Left colon (tissue), 2 donors: ENCODE data around the gene EPHA4. TPM values are rescaled to one million over a fixed set of nuclear protein-coding genes. Genes with fewer than 3 reads are reported as not detected.
"Not testable (repeated sequence)": the region's sequence is repeated elsewhere in the genome, so short reads cannot be mapped to it uniquely, and the experiment has no call there.

Source experiments
- ATAC-seq: fragments of 200-7000 bp; cut with Tn5 transposase; one replicate; pipeline ENCODE4 v1.9.1; 2020; ENCODE audit warnings: mild to moderate bottlenecking, moderate library complexity
- DNase-seq, 2 donors: peaks; one replicate each; pipeline ENCODE4 v3.0.0-alpha.2; 2020
- intact Hi-C, 2 donors: fragments of 100-400 bp; cut with DNase I in 1 of 2; cut with micrococcal nuclease in 1 of 2; formaldehyde crosslinking; loops; one replicate each; pipeline versions ENCODE4 v1.11.2 to v1.14.0; 2022; cut with DNase I, micrococcal nuclease
- total RNA-seq, 2 donors: library from RNA; stranded (reverse); fragmentation: NEBNext Ultra II Directional; extraction: Animal tissue kit (Norgen Biotek cat#: 25700); gene quantifications; one replicate each; pipeline ENCODE4 v1.2.1, GENCODE V29; 2021
- donor health status: DM: no; HTN: no; CAD: no.
- donor health status: DM: yes; HTN: yes; CAD: no.

The EPHA4 gene
- total RNA-seq, 2 donors from 2014 or later: 16.5 to 21.2 TPM

- ATAC-seq: peak; percentile 61
- intact Hi-C loops: no loop called here
- DNase-seq: no peak
Observed at GRCh38 chr2:221518201-221518934, 53.7 kb downstream of the EPHA4 start.

DNA sequence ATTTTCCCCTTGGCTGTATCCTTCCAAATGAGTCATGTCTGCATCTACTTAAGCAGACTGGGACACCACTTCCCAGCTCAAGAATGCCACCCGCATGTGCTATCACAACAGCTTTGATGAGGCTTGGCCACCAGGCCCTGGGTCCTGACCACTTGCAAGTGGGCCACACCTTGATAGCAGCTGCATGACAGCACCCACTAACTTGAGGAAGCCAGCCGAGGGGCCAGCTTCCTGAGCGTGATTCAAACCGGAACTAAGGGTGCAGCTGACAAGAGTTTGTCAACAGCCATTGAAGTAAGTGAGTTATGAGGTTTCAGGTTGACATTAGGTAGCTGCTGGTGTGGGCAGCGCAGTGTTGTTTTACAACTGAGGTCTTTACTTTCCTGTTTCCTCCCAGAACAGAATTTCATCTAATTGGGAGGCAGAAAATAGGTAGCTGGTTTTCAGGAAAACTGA is 54.4 kb downstream of the EPHA4 start:
- intact Hi-C loops: no loop called here
- ATAC-seq: peak; percentile 81
- DNase-seq: peak; percentile 66 to 77

DNA sequence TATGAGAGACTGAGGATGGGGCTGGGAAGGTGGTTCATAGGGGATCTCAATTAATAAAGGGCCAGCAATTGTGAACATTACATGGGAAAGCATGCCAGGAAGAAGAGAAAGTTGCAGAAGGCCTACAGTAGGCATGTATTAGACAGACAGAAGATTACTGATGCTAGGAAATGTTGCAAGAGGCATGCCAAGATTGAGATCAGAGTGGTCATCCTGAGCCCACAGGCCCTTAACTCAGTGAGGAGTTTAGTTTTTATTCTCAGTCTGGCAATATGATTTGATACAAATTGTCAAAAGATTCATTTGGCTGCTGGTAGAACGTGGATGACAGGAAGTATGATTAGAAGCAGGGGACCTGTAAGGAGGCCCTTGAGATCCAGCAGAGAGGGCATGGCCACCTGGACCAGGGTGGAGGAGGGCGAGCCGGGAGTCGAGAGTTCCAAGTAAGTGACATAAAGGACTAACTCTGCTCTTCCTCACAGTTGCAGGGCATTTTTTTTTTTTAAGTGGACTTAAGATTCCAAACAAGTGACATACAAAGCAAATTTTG is 54.9 kb downstream of the EPHA4 start:
- intact Hi-C loops: no loop called here
- no peak for ATAC-seq
- DNase-seq: no peak

DNA sequence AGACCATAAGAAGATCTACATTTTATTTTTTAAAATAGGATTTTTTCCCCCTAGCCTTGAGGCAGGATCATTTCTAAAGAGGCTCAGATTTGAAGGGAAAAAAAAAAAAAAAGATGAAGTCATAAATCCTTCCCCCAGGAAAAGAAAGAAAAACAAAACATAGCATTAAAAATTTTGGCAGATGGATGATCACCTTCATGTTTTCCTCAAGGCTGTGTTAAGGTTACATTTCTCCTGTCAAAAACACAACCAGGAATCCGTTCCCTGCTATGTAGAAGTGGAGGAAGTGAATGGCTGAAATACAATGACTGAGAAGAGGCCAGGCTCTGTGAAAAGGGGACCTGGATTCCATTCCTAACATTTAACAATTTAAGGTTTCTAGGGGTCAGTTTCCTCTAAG is 56.2 kb downstream of the EPHA4 start:
- ATAC-seq (no peak), DNase-seq (no peak)
- intact Hi-C loops: no loop called here

- DNase-seq (no peak), ATAC-seq (no peak)
- intact Hi-C loops: no loop called here
Observed at GRCh38 chr2:221514305-221515040, 57.6 kb downstream of the EPHA4 start.

DNA sequence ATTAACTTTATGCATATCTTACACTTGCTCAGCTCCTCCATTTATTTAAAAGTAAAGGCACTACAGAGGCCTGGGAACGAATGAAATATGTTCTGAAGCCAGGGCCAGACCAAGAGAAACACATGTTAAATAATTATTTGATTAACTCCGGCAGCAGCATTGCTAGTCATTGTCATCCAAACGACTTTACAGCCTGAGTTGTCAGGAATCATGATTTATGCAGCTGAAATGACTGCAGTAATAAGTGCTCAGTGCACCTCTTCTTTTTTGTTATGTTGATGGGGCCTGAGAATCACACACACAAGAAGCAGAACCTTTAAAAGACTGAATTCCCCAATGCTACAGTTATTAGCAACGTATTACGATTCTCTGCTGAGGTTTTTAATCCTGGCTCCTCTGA is 58.9 kb downstream of the EPHA4 start:
- intact Hi-C loops: no loop called here
- DNase-seq: no peak
- ATAC-seq: no peak

- ATAC-seq, DNase-seq, intact Hi-C loops: not testable (repeated sequence)
Observed at GRCh38 chr2:221511325-221511724, 60.8 kb downstream of the EPHA4 start.

DNA sequence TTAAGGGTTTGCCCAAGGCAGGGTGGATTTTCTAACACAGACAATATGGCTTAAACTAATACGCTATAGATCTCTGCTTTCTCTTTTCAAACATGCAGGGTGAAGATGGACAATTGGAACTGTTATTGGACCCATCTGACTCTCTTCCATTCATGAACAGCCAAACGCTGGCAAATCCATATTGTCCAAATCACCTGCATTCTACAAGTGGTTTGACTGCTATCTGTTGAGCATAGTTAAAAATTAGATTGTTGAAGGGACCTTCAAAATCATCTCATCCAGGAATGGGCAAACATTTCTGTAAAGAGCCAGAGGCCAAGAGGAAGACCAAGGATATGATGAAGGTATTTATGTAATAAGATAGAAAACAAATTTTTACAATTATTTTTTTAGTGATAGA is 65.6 kb downstream of the EPHA4 start:
- no peak for ATAC-seq
- no peak for DNase-seq
- intact Hi-C loops: no loop called here

GRCh38 chr2:221505605-221506004 is 66.5 kb downstream of the EPHA4 start:
- DNase-seq: no peak
- intact Hi-C loops: no loop called here
- no peak for ATAC-seq

- no peak for ATAC-seq
- intact Hi-C loops: no loop called here
- no peak for DNase-seq
Observed at GRCh38 chr2:221504905-221505304, 67.2 kb downstream of the EPHA4 start.

DNA sequence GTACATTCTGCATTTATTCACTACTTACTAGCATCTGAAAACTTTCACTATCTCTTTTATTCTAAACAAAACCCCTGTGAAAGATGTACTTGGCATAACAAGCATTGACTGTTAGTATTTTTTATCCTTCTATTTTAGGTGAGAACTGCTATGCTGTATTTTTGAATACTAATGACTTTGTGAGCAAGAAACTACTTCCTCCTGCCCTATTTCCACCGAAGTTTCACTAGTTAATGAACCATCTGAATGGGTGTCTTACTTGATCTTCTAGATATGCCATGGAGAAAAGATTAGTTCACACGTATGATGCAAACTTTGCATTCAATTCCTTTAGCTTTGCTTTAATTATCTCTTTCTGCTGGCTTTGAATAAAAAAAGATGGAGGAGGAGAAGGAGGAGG is 68.1 kb downstream of the EPHA4 start:
- ATAC-seq (no peak), DNase-seq (no peak)
- intact Hi-C loops: no loop called here

DNA sequence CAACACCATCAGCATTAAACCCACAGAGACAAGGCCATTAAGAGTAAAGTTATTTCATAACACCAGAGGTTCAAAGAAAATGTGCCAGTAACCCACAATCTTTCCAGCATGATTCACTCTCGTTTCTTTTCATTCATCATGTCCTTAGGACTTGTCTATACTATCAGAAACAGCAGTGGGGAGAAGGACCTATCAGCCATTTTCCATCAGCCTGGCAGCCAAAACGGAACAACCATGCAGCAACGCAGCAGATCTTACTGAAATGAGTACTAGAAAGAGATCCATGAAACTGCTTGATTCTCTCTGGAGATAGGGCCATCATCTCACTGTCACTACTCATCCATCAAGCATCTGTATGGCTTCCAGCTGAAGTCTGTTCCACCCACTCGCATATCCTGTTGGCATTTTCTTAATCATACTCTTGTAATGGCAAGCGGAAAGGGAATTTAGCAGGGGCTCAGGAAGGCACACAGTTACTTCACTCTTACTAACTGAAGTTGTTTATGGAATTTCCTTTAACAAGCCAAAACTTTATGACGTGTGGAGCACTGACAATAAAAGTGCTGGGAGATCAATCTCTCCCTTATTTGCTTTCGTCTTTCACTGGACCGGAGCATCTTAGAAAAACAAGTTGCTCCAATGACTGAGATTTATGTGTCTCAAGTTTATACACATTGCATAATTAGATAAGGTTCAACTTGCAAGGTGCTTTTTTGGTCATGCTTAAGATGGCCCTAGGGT is 69.7 kb downstream of the EPHA4 start:
- DNase-seq: no peak
- no peak for ATAC-seq
- intact Hi-C loops: no loop called here

- DNase-seq (no peak), ATAC-seq (no peak)
- intact Hi-C loops: no loop called here
Observed at GRCh38 chr2:221501883-221502269, 70.2 kb downstream of the EPHA4 start.

DNA sequence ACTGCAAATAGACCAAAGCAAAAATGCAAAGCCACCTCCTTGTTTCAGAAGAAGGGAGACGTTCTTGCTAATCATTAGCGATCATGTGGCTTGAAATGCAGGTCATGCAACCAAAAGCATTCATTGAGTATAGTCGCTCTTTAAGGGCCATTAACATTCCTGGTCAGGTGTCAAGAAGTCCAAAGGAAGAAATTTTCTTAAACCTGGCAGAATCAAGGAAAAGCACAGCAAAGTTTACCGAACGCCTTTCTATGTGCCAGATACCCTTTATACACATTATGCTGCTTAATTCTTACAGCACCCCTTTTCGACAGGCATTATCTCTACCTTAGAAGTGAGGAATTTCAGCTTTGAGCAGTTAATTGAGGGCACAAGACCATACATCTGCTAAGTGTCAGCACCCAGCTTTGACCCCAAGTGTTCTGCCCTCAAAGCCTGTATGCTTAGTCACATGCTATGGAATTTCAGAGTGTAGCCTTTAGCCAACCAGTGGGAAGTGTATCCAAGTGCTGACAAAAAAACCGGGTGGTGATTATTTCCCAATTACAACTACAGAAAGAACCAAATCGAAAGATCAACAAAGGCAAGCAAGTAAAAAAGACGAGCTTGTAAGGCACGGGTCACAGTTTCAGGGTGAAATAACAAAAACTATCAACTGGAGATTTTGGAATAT is 70.8 kb downstream of the EPHA4 start:
- no peak for DNase-seq
- intact Hi-C loops: no loop called here
- ATAC-seq: no peak

GRCh38 chr2:221500501-221501209 is 71.4 kb downstream of the EPHA4 start:
- intact Hi-C loops: no loop called here
- DNase-seq (no peak), ATAC-seq (no peak)

GRCh38 chr2:221495731-221496130 is 76.4 kb downstream of the EPHA4 start:
- no peak for ATAC-seq
- intact Hi-C loops: no loop called here
- DNase-seq: no peak

DNA sequence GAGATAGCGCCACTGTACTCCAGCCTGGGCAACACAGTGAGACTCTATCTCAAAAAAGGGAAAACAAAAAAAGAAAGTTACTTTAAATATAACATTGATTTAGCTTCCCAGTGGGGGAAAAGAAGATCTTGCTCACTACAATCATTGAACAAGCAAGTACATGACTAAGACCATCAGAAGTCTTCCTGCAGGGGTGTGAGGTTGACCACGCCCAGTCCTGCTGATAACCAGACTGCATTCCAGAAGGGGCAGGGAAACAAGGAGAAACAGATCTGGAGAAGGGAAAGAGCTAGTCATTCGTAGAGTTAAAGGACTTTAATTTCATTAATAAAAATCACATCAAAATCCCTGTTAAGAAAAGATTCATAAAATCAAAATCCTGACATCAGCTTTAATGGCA is 77.5 kb downstream of the EPHA4 start:
- no peak for DNase-seq
- intact Hi-C loops: no loop called here
- peak; percentile 32 for ATAC-seq

DNA sequence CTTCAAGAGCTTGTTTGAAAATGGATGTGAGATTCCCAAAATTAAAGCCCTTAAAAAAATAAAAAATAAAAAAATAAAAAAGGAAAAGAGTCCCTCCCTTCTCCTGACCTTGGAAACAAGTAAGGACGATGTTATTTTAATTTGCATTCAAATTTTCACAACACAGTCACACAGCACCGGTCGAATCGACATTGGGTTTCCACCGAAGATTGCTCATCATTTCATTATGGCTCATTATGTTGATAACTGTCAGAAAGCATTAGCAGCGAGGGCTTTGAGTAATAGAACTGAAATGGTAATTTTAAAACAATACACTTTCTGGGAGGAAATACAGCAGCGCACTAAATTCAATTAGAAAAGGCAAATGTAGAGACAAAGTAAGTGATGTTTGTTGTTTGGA is 78.7 kb downstream of the EPHA4 start:
- no peak for DNase-seq
- ATAC-seq: no peak
- intact Hi-C loops: no loop called here
